GM19043 (cell line): ENCODE data around the gene GFRAL.

Experiments used
- ATAC-seq: cut with Tn5 transposase; IDR thresholded peaks from one replicate; pipeline ENCODE4 v1.9.1; 2021; ENCODE audit warnings: low read depth; ENCODE audit not compliant: unreplicated experiment

Gene GFRAL

GRCh38 chr6:55423933-55424332, 96.7 kb downstream of the GFRAL start:
- ATAC-seq = no peak

GRCh38 chr6:55433446-55434130, 106.3 kb downstream of the GFRAL start:
- no peak for ATAC-seq

- no peak for ATAC-seq
Measured at GRCh38 chr6:55437141-55437540, 109.9 kb downstream of the GFRAL start.

- no peak for ATAC-seq
Measured at GRCh38 chr6:55438203-55438602, 110.9 kb downstream of the GFRAL start.

GRCh38 chr6:55443238-55444134, 116.2 kb downstream of the GFRAL start:
- no peak for ATAC-seq

GRCh38 chr6:55445648-55446204, 118.5 kb downstream of the GFRAL start:
- no peak for ATAC-seq

GRCh38 chr6:55447891-55448290, 120.6 kb downstream of the GFRAL start:
- no peak for ATAC-seq

- ATAC-seq = no peak
Measured at GRCh38 chr6:55448451-55448850, 121.2 kb downstream of the GFRAL start.

GRCh38 chr6:55449225-55449624, 122.0 kb downstream of the GFRAL start:
- no peak for ATAC-seq

GRCh38 chr6:55450005-55450404, 122.7 kb downstream of the GFRAL start:
- no peak for ATAC-seq
